HEK293 (cell line): ENCODE data around the gene HEATR5A.

Experiments
- CTCF ChIA-PET: fragments of 350-600 bp; formaldehyde crosslinking; extraction: SDS; loops from one replicate; lab custom pipeline; 2021; ENCODE audit warnings: antibody characterized with exemption; lab: Yijun Ruan, JAX
- POLR2A ChIA-PET: fragments of 300-600 bp; formaldehyde crosslinking; extraction: SDS; loops from one replicate; lab custom pipeline; 2020; ENCODE audit warnings: antibody characterized with exemption, inconsistent platforms; lab: Yijun Ruan, JAX
- H3K27ac ChIP-seq: fragments of 200-500 bp; sonication (Bioruptor generic); 2 replicates; pipeline ENCODE4 v1.5.1; 2014; ENCODE audit warnings: low read depth, low read length, control low read depth, inconsistent platforms; ENCODE audit errors: extremely low read depth
- H3K36me3 ChIP-seq, 2 experiments: fragments of 200-500 bp in 1 of 2; sonication (Bioruptor generic) in 1 of 2; 1 replicate in 1 of 2; 2 replicates in 1 of 2; pipeline ENCODE4 v1.5.1; 2014 to 2017; ENCODE audit warnings: inconsistent platforms in 2 of 2, low read length in 2 of 2; ENCODE audit not compliant: control insufficient read depth in 2 of 2, insufficient read depth in 1 of 2
- H3K4me1 ChIP-seq: fragments of 200-500 bp; sonication (Bioruptor generic); 2 replicates; pipeline ENCODE4 v1.5.1; 2014; ENCODE audit warnings: mild to moderate bottlenecking, low read length, inconsistent platforms; ENCODE audit not compliant: control insufficient read depth, insufficient read depth
- H3K4me3 ChIP-seq: 2 replicates; pipeline ENCODE4 v1.5.1; 2011; ENCODE audit warnings: low read depth, mild to moderate bottlenecking, control low read depth, low read length, moderate library complexity
- H3K9me3 ChIP-seq: fragments of 200-500 bp; sonication (Bioruptor generic); 2 replicates; pipeline ENCODE4 v1.5.1; 2014; ENCODE audit warnings: low read depth, low read length, inconsistent platforms; ENCODE audit not compliant: control insufficient read depth, insufficient read depth
- MZF1 ChIP-seq: fragments of 450-650 bp; formaldehyde crosslinking; IDR thresholded peaks from 2 replicates; pipeline ENCODE4 v1.5.1; 2017; ENCODE audit warnings: missing biosample characterization, missing genetic modification characterization, borderline replicate concordance
- PRDM2 ChIP-seq: fragments of 450-650 bp; formaldehyde crosslinking; IDR thresholded peaks from 2 replicates; pipeline ENCODE4 v1.5.1; 2016; ENCODE audit warnings: missing biosample characterization, missing genetic modification characterization, borderline replicate concordance
- YY2 ChIP-seq: fragments of 450-650 bp; formaldehyde crosslinking; IDR thresholded peaks from 2 replicates; pipeline ENCODE4 v1.5.1; 2016; ENCODE audit warnings: missing biosample characterization, missing genetic modification characterization
- ZNF133 ChIP-seq: fragments of 450-650 bp; formaldehyde crosslinking; IDR thresholded peaks from 2 replicates; pipeline ENCODE4 v1.5.1; 2016; ENCODE audit warnings: missing biosample characterization, missing genetic modification characterization
- ZNF138 ChIP-seq: fragments of 450-650 bp; formaldehyde crosslinking; IDR thresholded peaks from 2 replicates; pipeline ENCODE4 v1.5.1; 2016; ENCODE audit warnings: missing biosample characterization, missing genetic modification characterization, borderline replicate concordance
- ZNF140 ChIP-seq: fragments of 450-650 bp; formaldehyde crosslinking; IDR thresholded peaks from 2 replicates; pipeline ENCODE4 v1.5.1; 2016; ENCODE audit warnings: missing biosample characterization, missing genetic modification characterization
- ZNF426 ChIP-seq: fragments of 450-650 bp; formaldehyde crosslinking; IDR thresholded peaks from 2 replicates; pipeline ENCODE4 v1.5.1; 2017; ENCODE audit warnings: missing biosample characterization, missing genetic modification characterization, mild to moderate bottlenecking, inconsistent platforms, moderate library complexity
- ZNF488 ChIP-seq: fragments of 450-650 bp; formaldehyde crosslinking; IDR thresholded peaks from 2 replicates; pipeline ENCODE4 v1.5.1; 2016; ENCODE audit warnings: missing biosample characterization, missing genetic modification characterization
- ZNF549 ChIP-seq: fragments of 450-650 bp; IDR thresholded peaks from 2 replicates; pipeline ENCODE4 v1.5.1; 2018; ENCODE audit warnings: missing biosample characterization, missing genetic modification characterization, mild to moderate bottlenecking, inconsistent platforms, moderate library complexity
- ZNF555 ChIP-seq: fragments of 450-650 bp; formaldehyde crosslinking; conservative IDR thresholded peaks from 2 replicates; pipeline ENCODE4 v1.5.1; 2017; ENCODE audit warnings: missing biosample characterization, mild to moderate bottlenecking, missing genetic modification characterization, inconsistent platforms
- ZNF558 ChIP-seq: fragments of 450-650 bp; formaldehyde crosslinking; IDR thresholded peaks from 2 replicates; pipeline ENCODE4 v1.5.1; 2016; ENCODE audit warnings: missing biosample characterization, missing genetic modification characterization
- ZNF654 ChIP-seq: fragments of 450-650 bp; formaldehyde crosslinking; IDR thresholded peaks from 2 replicates; pipeline ENCODE4 v1.5.1; 2016; ENCODE audit warnings: low read depth, missing biosample characterization, missing genetic modification characterization
- ZNF677 ChIP-seq: fragments of 450-650 bp; IDR thresholded peaks from 2 replicates; pipeline ENCODE4 v1.5.0; 2018; ENCODE audit warnings: missing biosample characterization, mild to moderate bottlenecking, missing genetic modification characterization, moderate library complexity
- ZNF777 ChIP-seq: fragments of 450-650 bp; formaldehyde crosslinking; IDR thresholded peaks from 2 replicates; pipeline ENCODE4 v1.5.1; 2017; ENCODE audit warnings: missing biosample characterization, missing genetic modification characterization, borderline replicate concordance
- ZNF830 ChIP-seq: fragments of 450-650 bp; IDR thresholded peaks from 2 replicates; pipeline ENCODE4 v1.5.0; 2018; ENCODE audit warnings: missing biosample characterization, missing genetic modification characterization, low read depth, mild to moderate bottlenecking, moderate library complexity
- ZNF843 ChIP-seq: fragments of 450-650 bp; formaldehyde crosslinking; IDR thresholded peaks from 2 replicates; pipeline ENCODE4 v1.5.1; 2016; ENCODE audit warnings: missing biosample characterization, missing genetic modification characterization
- ZSCAN23 ChIP-seq: fragments of 450-650 bp; formaldehyde crosslinking; IDR thresholded peaks from 2 replicates; pipeline ENCODE4 v1.5.1; 2016; ENCODE audit warnings: missing biosample characterization, missing genetic modification characterization
- ZSCAN30 ChIP-seq: fragments of 450-650 bp; IDR thresholded peaks from 2 replicates; pipeline ENCODE4 v1.5.1; 2018; ENCODE audit warnings: missing biosample characterization, mild to moderate bottlenecking, missing genetic modification characterization, moderate library complexity
- TF ChIP-seq, protein P1 (sequence below): fragments of 450-650 bp; formaldehyde crosslinking; IDR thresholded peaks from 2 replicates; pipeline ENCODE4 v1.5.0; 2017; ENCODE audit warnings: missing biosample characterization, missing genetic modification characterization, borderline replicate concordance

The HEATR5A gene

GRCh38 chr14:31263485-31264133 lies 156.7 kb downstream of the HEATR5A start:
- H3K27ac ChIP-seq, result no peak overlapping the region
- no peaks in the 10 kb centered on the region for H3K9me3 ChIP-seq
- H3K36me3 ChIP-seq, result no peaks in the 10 kb centered on the region
- CTCF ChIA-PET, result interaction anchor here (0.9 kb wide), 1 partner anchor 8 kb away, joined by 3 read pairs; no protein-coding TSS in a partner anchor
- H3K4me3 ChIP-seq, result no peak overlapping the region
- H3K4me1 ChIP-seq, result 0 out of 2 replicates have a peak, but pooled peaks cover 3% of the 10 kb centered on the region
- POLR2A ChIA-PET, result no interaction called here
- TF ChIP-seq ZNF830, result no peak
- TF ChIP-seq ZNF843, result no peak
- TF ChIP-seq ZNF654 (tag by site-specific recombination), result no peak
- no peak for TF ChIP-seq ZNF138 (tag by site-specific recombination)
- no peak for TF ChIP-seq ZNF133 (tag by site-specific recombination)
- no peak for TF ChIP-seq ZNF426 (tag by site-specific recombination)
- TF ChIP-seq ZNF549, result no peak
- no peak for TF ChIP-seq ZNF777
- TF ChIP-seq ZNF140 (tag by site-specific recombination), result no peak
- TF ChIP-seq YY2, result no peak
- no peak for TF ChIP-seq ZNF558 (tag by site-specific recombination)
- TF ChIP-seq ZNF555 (tag by site-specific recombination), result no peak
- TF ChIP-seq, protein P1, sequence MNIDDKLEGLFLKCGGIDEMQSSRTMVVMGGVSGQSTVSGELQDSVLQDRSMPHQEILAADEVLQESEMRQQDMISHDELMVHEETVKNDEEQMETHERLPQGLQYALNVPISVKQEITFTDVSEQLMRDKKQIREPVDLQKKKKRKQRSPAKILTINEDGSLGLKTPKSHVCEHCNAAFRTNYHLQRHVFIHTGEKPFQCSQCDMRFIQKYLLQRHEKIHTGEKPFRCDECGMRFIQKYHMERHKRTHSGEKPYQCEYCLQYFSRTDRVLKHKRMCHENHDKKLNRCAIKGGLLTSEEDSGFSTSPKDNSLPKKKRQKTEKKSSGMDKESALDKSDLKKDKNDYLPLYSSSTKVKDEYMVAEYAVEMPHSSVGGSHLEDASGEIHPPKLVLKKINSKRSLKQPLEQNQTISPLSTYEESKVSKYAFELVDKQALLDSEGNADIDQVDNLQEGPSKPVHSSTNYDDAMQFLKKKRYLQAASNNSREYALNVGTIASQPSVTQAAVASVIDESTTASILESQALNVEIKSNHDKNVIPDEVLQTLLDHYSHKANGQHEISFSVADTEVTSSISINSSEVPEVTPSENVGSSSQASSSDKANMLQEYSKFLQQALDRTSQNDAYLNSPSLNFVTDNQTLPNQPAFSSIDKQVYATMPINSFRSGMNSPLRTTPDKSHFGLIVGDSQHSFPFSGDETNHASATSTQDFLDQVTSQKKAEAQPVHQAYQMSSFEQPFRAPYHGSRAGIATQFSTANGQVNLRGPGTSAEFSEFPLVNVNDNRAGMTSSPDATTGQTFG (tag by site-specific recombination), result no peak
- no peak for TF ChIP-seq ZNF677
- no peak for TF ChIP-seq ZSCAN23
- no peak for TF ChIP-seq PRDM2 (tag by site-specific recombination)
- no peak for TF ChIP-seq MZF1 (tag by site-specific recombination)
- TF ChIP-seq ZSCAN30, result no peak
- TF ChIP-seq ZNF488, result no peak
